KMS-11 (cell line): Measurements from ENCODE around the gene CASQ2.

Experiments used
- H2AFZ ChIP-seq: fragments of 200-600 bp; sonication (generic); 2 replicates; pipeline ENCODE4 v1.6.1; 2016; ENCODE audit warnings: antibody characterized with exemption, mixed run types, low read depth
- H3K27ac ChIP-seq: fragments of 200-600 bp; sonication (generic); 2 replicates; pipeline ENCODE4 v1.6.1; 2016; ENCODE audit warnings: mild to moderate bottlenecking, mixed run types
- H3K27me3 ChIP-seq: fragments of 200-600 bp; sonication (generic); 2 replicates; pipeline ENCODE4 v1.6.1; 2017; ENCODE audit warnings: mild to moderate bottlenecking, low read depth, mixed run types, moderate library complexity; ENCODE audit not compliant: insufficient read depth
- H3K36me3 ChIP-seq: fragments of 200-600 bp; sonication (generic); 2 replicates; pipeline ENCODE4 v1.6.1; 2017; ENCODE audit warnings: mild to moderate bottlenecking, mixed run types; ENCODE audit not compliant: insufficient read depth
- H3K4me1 ChIP-seq: fragments of 200-600 bp; sonication (generic); 2 replicates; pipeline ENCODE4 v1.6.1; 2016; ENCODE audit warnings: mild to moderate bottlenecking, low read depth, mixed run types; ENCODE audit not compliant: poor library complexity, severe bottlenecking
- H3K4me2 ChIP-seq: fragments of 200-600 bp; sonication (generic); 2 replicates; pipeline ENCODE4 v1.7.0; 2016; ENCODE audit warnings: mild to moderate bottlenecking, mixed run types
- H3K4me3 ChIP-seq: fragments of 200-600 bp; sonication (generic); IDR thresholded peaks from 2 replicates; pipeline ENCODE4 v1.6.1; 2017; ENCODE audit warnings: low read depth, low read length, mixed read lengths; ENCODE audit not compliant: insufficient read depth
- H3K79me2 ChIP-seq: fragments of 200-600 bp; sonication (generic); 2 replicates; pipeline ENCODE4 v1.6.1; 2016; ENCODE audit warnings: low read depth, mixed run types; ENCODE audit not compliant: insufficient read depth
- H3K9ac ChIP-seq: fragments of 200-600 bp; sonication (generic); 2 replicates; pipeline ENCODE4 v1.6.1; 2016; ENCODE audit warnings: mild to moderate bottlenecking, mixed run types
- H4K20me1 ChIP-seq: fragments of 200-600 bp; sonication (generic); 2 replicates; pipeline ENCODE4 v1.6.1; 2016; ENCODE audit warnings: mild to moderate bottlenecking, mixed run types; ENCODE audit not compliant: insufficient read depth
- CTCF ChIP-seq: fragments of 200-600 bp; sonication (generic); conservative IDR thresholded peaks from 2 replicates; pipeline ENCODE4 v1.6.1; 2017; ENCODE audit warnings: low read depth, mild to moderate bottlenecking, antibody characterized with exemption, low read length, moderate library complexity, mixed read lengths

CASQ2 gene

GRCh38 chr1:115705085-115705951 is 63.2 kb downstream of the CASQ2 start:
- H3K4me1 ChIP-seq: no peaks in the 10 kb centered on the region
- no peak overlapping the region for H2AFZ ChIP-seq
- H3K79me2 ChIP-seq: no peaks in the 10 kb centered on the region
- TF ChIP-seq CTCF: no peak
- H3K4me3 ChIP-seq: no peak overlapping the region
- H3K9ac ChIP-seq: no peak overlapping the region
- H3K27me3 ChIP-seq: no peaks in the 10 kb centered on the region
- H3K27ac ChIP-seq: no peak overlapping the region
- no peaks in the 10 kb centered on the region for H4K20me1 ChIP-seq
- no peaks in the 10 kb centered on the region for H3K36me3 ChIP-seq
- H3K4me2 ChIP-seq: no peak overlapping the region

- Histone ChIP-seq H3K27ac (no peak overlapping the region), H2AFZ (no peak overlapping the region), H3K9ac (no peak overlapping the region), H3K4me3 (no peak overlapping the region), H3K27me3 (no peaks in the 10 kb centered on the region), H3K79me2 (no peaks in the 10 kb centered on the region), H3K36me3 (no peaks in the 10 kb centered on the region), H3K4me2 (no peak overlapping the region), H4K20me1 (no peaks in the 10 kb centered on the region), H3K4me1 (no peaks in the 10 kb centered on the region)
- TF ChIP-seq CTCF: no peak
Observed at GRCh38 chr1:115702959-115703358, 65.6 kb downstream of the CASQ2 start.

- H4K20me1 ChIP-seq: no peaks in the 10 kb centered on the region
Observed at GRCh38 chr1:115701090-115701489, 67.4 kb downstream of the CASQ2 start.

GRCh38 chr1:115697619-115698018 is 70.9 kb downstream of the CASQ2 start:
- Histone ChIP-seq H3K27me3 (no peaks in the 10 kb centered on the region), H3K36me3 (no peaks in the 10 kb centered on the region), H3K9ac (no peak overlapping the region), H3K4me2 (no peak overlapping the region), H3K79me2 (no peaks in the 10 kb centered on the region), H3K27ac (no peak overlapping the region), H3K4me3 (no peak overlapping the region), H3K4me1 (no peaks in the 10 kb centered on the region), H2AFZ (no peak overlapping the region), H4K20me1 (no peaks in the 10 kb centered on the region)
- TF ChIP-seq CTCF: no peak

More at GRCh38 chr1:115701090-115701489, 67.4 kb downstream of the CASQ2 start:
- no peak overlapping the region for H3K4me2 ChIP-seq
- H3K79me2 ChIP-seq: no peaks in the 10 kb centered on the region
- H3K4me3 ChIP-seq: no peak overlapping the region
- H3K4me1 ChIP-seq: no peaks in the 10 kb centered on the region
- no peaks in the 10 kb centered on the region for H3K36me3 ChIP-seq
- H3K27me3 ChIP-seq: no peaks in the 10 kb centered on the region
- no peak overlapping the region for H3K27ac ChIP-seq
- no peak overlapping the region for H3K9ac ChIP-seq
- H2AFZ ChIP-seq: no peak overlapping the region
- TF ChIP-seq CTCF: no peak
